OCI-LY7 (cell line): Measurements from ENCODE around the gene PTPMT1.

ENCODE experiments used
- CTCF ChIP-seq: fragments of 200-600 bp; sonication (generic); conservative IDR thresholded peaks from 2 replicates; pipeline ENCODE4 v1.5.1; 2014; ENCODE audit warnings: mild to moderate bottlenecking, antibody characterized with exemption, low read length, moderate library complexity, mixed read lengths
- EZH2phosphoT487 ChIP-seq: fragments of 200-600 bp; sonication (generic); IDR thresholded peaks from 2 replicates; pipeline ENCODE4 v1.6.1; 2018; ENCODE audit warnings: low read depth, borderline replicate concordance, mild to moderate bottlenecking, mixed run types, antibody characterized with exemption, low read length, moderate library complexity, mixed read lengths

GRCh38 chr11:47538741-47539565 is 26.4 kb upstream of the PTPMT1 start:
- no peak for TF ChIP-seq CTCF
- TF ChIP-seq EZH2phosphoT487: no peak
